ENCODE measurements around the gene SLC28A1.
"Not testable (repeated sequence)": the region's sequence is repeated elsewhere in the genome, so short reads cannot be mapped to it uniquely, and the experiment has no call there.

Gene SLC28A1

GRCh38 chr15:84910928-84911623 is 26.6 kb downstream of the SLC28A1 start:
- no peak for DNase-seq

GRCh38 chr15:84911879-84912660 is 27.6 kb downstream of the SLC28A1 start:
- no peak for DNase-seq

GRCh38 chr15:84913360-84913723 is 28.9 kb downstream of the SLC28A1 start:
- no peak for DNase-seq

GRCh38 chr15:84914351-84914750 is 29.9 kb downstream of the SLC28A1 start:
- DNase-seq, result no peak

- DNase-seq, result no peak
Observed at GRCh38 chr15:84914909-84915605, 30.6 kb downstream of the SLC28A1 start.

GRCh38 chr15:84915606-84915958 is 31.1 kb downstream of the SLC28A1 start:
- DNase-seq, result no peak

- DNase-seq, result no peak
Observed at GRCh38 chr15:84917452-84917851, 33.0 kb downstream of the SLC28A1 start.

- no peak for DNase-seq
Observed at GRCh38 chr15:84919106-84919667, 34.7 kb downstream of the SLC28A1 start.

GRCh38 chr15:84921121-84921520 is 36.7 kb downstream of the SLC28A1 start:
- no peak for DNase-seq

GRCh38 chr15:84922530-84922929 is 38.1 kb downstream of the SLC28A1 start:
- DNase-seq, result no peak

- DNase-seq, result no peak
Observed at GRCh38 chr15:84924077-84924731, 39.7 kb downstream of the SLC28A1 start.

- not testable (repeated sequence) for DNase-seq
Observed at GRCh38 chr15:84924821-84925569, 40.5 kb downstream of the SLC28A1 start.

GRCh38 chr15:84925906-84926305 is 41.4 kb downstream of the SLC28A1 start:
- no peak for DNase-seq

GRCh38 chr15:84926491-84927230 is 42.2 kb downstream of the SLC28A1 start:
- DNase-seq, result no peak

GRCh38 chr15:84928843-84929168 is 44.3 kb downstream of the SLC28A1 start:
- no peak for DNase-seq

- DNase-seq, result no peak
Observed at GRCh38 chr15:84929795-84930603, 45.5 kb downstream of the SLC28A1 start.

GRCh38 chr15:84934942-84935729 is 50.7 kb downstream of the SLC28A1 start:
- DNase-seq, result no peak

GRCh38 chr15:84937144-84937543 is 52.7 kb downstream of the SLC28A1 start:
- DNase-seq, result peak; percentile 16

GRCh38 chr15:84938726-84939125 is 54.3 kb downstream of the SLC28A1 start:
- no peak for DNase-seq

- no peak for DNase-seq
Observed at GRCh38 chr15:84940399-84940798, 55.9 kb downstream of the SLC28A1 start.
